ENCODE results near the gene PNPLA1. TPM values are rescaled to one million over a fixed set of nuclear protein-coding genes. Genes with fewer than 3 reads are reported as not detected.

PNPLA1 gene
- total RNA-seq, 1 experiment from 2014 or later: 0.10 TPM

DNA sequence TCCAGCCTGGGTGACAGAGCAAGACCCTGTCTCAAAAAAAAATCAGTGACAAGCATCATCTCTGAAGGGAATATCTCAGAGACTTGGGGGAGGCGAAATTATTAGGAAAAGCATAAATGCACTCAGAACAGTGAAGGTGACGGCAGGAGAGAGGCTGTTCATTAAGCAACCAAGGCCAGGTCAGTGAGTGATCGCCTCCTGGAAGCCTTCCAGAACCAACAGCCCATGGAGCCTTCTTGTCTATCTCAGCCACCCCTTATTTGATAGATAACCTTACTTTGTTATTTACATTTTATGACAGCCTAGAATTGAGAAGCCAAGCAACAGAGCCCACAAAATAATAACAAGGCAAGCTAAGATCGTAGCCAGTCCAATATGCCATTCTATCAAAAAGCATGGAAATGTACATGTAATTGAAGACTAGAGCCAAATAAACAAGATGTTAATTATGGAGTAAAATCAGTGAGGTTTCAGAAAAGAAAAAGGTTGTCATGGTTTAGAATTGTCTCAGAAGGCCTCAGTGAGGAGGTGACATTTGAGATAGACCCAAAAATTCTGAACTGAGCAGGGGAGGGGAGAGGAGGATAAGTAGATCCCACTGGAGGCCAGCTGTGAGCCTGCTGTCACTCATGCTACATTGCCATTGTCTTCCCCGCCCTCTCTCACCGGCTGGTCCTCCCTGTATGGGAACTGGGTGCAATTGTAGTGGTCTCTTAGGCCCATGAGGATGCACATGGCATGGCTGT, 49.0 kb downstream of the PNPLA1 start:
- BruUV-seq (replicated peaks): no TSS peak
- Histone ChIP-seq H3K36me3 (ENCODE audit: control insufficient read depth in 1 of 2, insufficient read depth in 2 of 2, low read length in 2 of 2) (no peaks in the 10 kb centered on the region), H3K27me3 (ENCODE audit: insufficient read depth, low read length) (no peaks in the 10 kb centered on the region), H4K20me1 (ENCODE audit: insufficient read depth) (no peaks in the 10 kb centered on the region), H3K9me2 (ENCODE audit: insufficient read depth) (no peaks in the 10 kb centered on the region), H2AFZ (ENCODE audit: low read depth, low read length, poor library complexity, severe bottlenecking) (no peak overlapping the region), H3K9me3 (ENCODE audit: control insufficient read depth in 1 of 2, insufficient read depth in 1 of 2, low read depth in 1 of 2, low read length in 2 of 2) (no peaks in the 10 kb centered on the region), H3K27ac (ENCODE audit: low read depth, low read length) (no peak overlapping the region), H3K79me2 (ENCODE audit: insufficient read depth, low read length) (no peaks in the 10 kb centered on the region), H3K4me3 (replicated peaks in 1 of 2; ENCODE audit: low read depth in 1 of 2, low read length in 2 of 2) (no peak overlapping the region), H3K9ac (ENCODE audit: low read length) (no peak overlapping the region), H3K4me2 (ENCODE audit: low read length) (no peak overlapping the region), H3K4me1 (ENCODE audit: control insufficient read depth in 1 of 2, insufficient read depth in 2 of 2, low read length in 2 of 2) (peaks cover 17 to 24% of the 10 kb centered on the region in 2 experiments)
- intact Hi-C loops (cut with micrococcal nuclease): no loop called here
- ChIA-PET RAD21 (ENCODE audit: low non-redundant PET in 1 of 2, low total read pairs in 2 of 2, uncharacterized antibody in 2 of 2, unreplicated experiment in 2 of 2) (no interaction called here), CTCF (interaction anchor here (1.0 to 1.8 kb wide), 3 partner anchors 12 to 22 kb away, joined by 3 to 7 read pairs (median 6); no protein-coding TSS in a partner anchor), POLR2A (interaction anchor here (1.3 kb wide), 1 partner anchor 19 kb away, joined by 3 read pairs; no protein-coding TSS in a partner anchor)
- ATAC-seq: no peak
- DNase-seq (ENCODE audit: low read depth, low spot score): no peak
- TF ChIP-seq CEBPB (IDR thresholded peaks at IDR 0.05; ENCODE audit: low read depth): no peak

DNA sequence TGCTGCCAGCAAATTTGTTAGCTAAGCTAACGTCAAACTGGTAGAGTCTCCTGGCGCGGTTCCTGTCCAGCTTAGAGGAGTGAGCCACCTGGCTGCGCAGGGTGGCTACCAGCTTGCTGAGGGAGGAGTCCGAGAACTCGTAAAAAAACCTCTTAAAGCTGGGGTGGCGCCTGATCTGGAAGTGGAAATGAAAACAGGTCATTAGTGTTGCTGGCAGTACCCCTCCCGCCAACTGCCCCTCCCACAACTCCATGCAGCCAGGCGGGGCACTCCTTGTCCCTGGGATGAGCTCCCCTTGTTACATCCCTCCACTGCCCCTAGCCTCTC, 49.5 kb downstream of the PNPLA1 start:
- Histone ChIP-seq H3K27ac (ENCODE audit: low read depth, low read length) (no peak overlapping the region), H3K36me3 (ENCODE audit: control insufficient read depth in 1 of 2, insufficient read depth in 2 of 2, low read length in 2 of 2) (no peaks in the 10 kb centered on the region), H3K27me3 (ENCODE audit: insufficient read depth, low read length) (no peaks in the 10 kb centered on the region), H4K20me1 (ENCODE audit: insufficient read depth) (no peaks in the 10 kb centered on the region), H3K9me2 (ENCODE audit: insufficient read depth) (no peaks in the 10 kb centered on the region), H3K79me2 (ENCODE audit: insufficient read depth, low read length) (no peaks in the 10 kb centered on the region), H3K4me2 (ENCODE audit: low read length) (no peak overlapping the region), H3K9ac (ENCODE audit: low read length) (no peak overlapping the region), H3K9me3 (ENCODE audit: control insufficient read depth in 1 of 2, insufficient read depth in 1 of 2, low read depth in 1 of 2, low read length in 2 of 2) (no peaks in the 10 kb centered on the region), H3K4me3 (replicated peaks in 1 of 2; ENCODE audit: low read depth in 1 of 2, low read length in 2 of 2) (no peak overlapping the region), H3K4me1 (ENCODE audit: control insufficient read depth in 1 of 2, insufficient read depth in 2 of 2, low read length in 2 of 2) (peaks cover 13 to 19% of the 10 kb centered on the region in 2 experiments), H2AFZ (ENCODE audit: low read depth, low read length, poor library complexity, severe bottlenecking) (no peak overlapping the region)
- RAD21 ChIA-PET (ENCODE audit: low non-redundant PET in 1 of 2, low total read pairs in 2 of 2, uncharacterized antibody in 2 of 2, unreplicated experiment in 2 of 2): no interaction called here
- no peak for TF ChIP-seq CEBPB (IDR thresholded peaks at IDR 0.05; ENCODE audit: low read depth)
- no peak for TF ChIP-seq YY1 (IDR thresholded peaks at IDR 0.05; ENCODE audit: extremely low read depth, insufficient replicate concordance, low read depth, low read length)
- no peak for TF ChIP-seq EGR1 (IDR thresholded peaks at IDR 0.05; ENCODE audit: low read depth)
- TF ChIP-seq SRF (IDR thresholded peaks at IDR 0.05; ENCODE audit: low read depth): no peak
- TF ChIP-seq ZFX (IDR thresholded peaks at IDR 0.05): no peak
- TF ChIP-seq CBX3 (IDR thresholded peaks at IDR 0.05; ENCODE audit: low read depth): no peak
- TF ChIP-seq TCF7L2 (IDR thresholded peaks at IDR 0.05; ENCODE audit: borderline replicate concordance, extremely low read depth, insufficient read depth, insufficient read length): no peak
- TF ChIP-seq FOSL1 (IDR thresholded peaks at IDR 0.05; ENCODE audit: low read depth): no peak
- no peak for TF ChIP-seq ATF3 (IDR thresholded peaks at IDR 0.05)
- POLR2A ChIA-PET: interaction anchor here (1.3 kb wide), 1 partner anchor 19 kb away, joined by 3 read pairs; no protein-coding TSS in a partner anchor
- CTCF ChIA-PET: interaction anchor here (1.0 to 1.1 kb wide), 2 partner anchors 13 to 21 kb away, joined by 3 to 6 read pairs; no protein-coding TSS in a partner anchor
- intact Hi-C loops (cut with micrococcal nuclease): no loop called here
- DNase-seq (ENCODE audit: low read depth, low spot score): no peak
- BruUV-seq (replicated peaks): no TSS peak
- ATAC-seq: no peak

Measured in HCT116 (cell line).